HG03342 (cell line): ENCODE data around the gene NXF1.

Source experiments
- ATAC-seq: cut with Tn5 transposase; IDR thresholded peaks from one replicate; pipeline ENCODE4 v1.9.1; 2021; ENCODE audit warnings: mild to moderate bottlenecking, moderate library complexity; ENCODE audit not compliant: unreplicated experiment

Gene NXF1

GRCh38 chr11:62747475-62748160 is 57.6 kb downstream of the NXF1 start:
- ATAC-seq: no peak
